Measurements from ENCODE around the gene CEP192.
"Not testable (repeated sequence)": the region's sequence is repeated elsewhere in the genome, so short reads cannot be mapped to it uniquely, and the experiment has no call there.

CEP192 gene

GRCh38 chr18:13076886-13077285 is 85.7 kb downstream of the CEP192 start:
- Histone ChIP-seq H3K9me3 (ENCODE audit: control insufficient read depth, insufficient read depth, low read depth, low read length) (no peaks in the 10 kb centered on the region), H3K4me1 (ENCODE audit: control insufficient read depth, insufficient read depth, low read length) (no peaks in the 10 kb centered on the region), H3K4me3 (ENCODE audit: low read depth, low read length) (no peak overlapping the region), H3K36me3 (ENCODE audit: control insufficient read depth in 2 of 2, insufficient read depth in 1 of 2, low read length in 2 of 2) (peaks cover 15 to 45% of the 10 kb centered on the region in 2 experiments), H3K27ac (ENCODE audit: extremely low read depth, low read depth, low read length) (no peak overlapping the region)
- CTCF ChIA-PET, result interaction anchor here (1.1 kb wide), 1 partner anchor 12 kb away, joined by 3 read pairs; no protein-coding TSS in a partner anchor
- no peak for TF ChIP-seq ZBTB21 (tag by site-specific recombination; IDR thresholded peaks at IDR 0.05)
- no peak for TF ChIP-seq HOXD13 (CRISPR knock-in tag; IDR thresholded peaks at IDR 0.05; ENCODE audit: borderline replicate concordance)
- no peak for TF ChIP-seq ZFP69B (tag by site-specific recombination; IDR thresholded peaks at IDR 0.05)
- TF ChIP-seq ZNF16 (tag by site-specific recombination; IDR thresholded peaks at IDR 0.05; ENCODE audit: low read depth), result no peak
- no peak for TF ChIP-seq ZNF501 (tag by site-specific recombination; IDR thresholded peaks at IDR 0.05)
- POLR2A ChIA-PET, result no interaction called here

DNA sequence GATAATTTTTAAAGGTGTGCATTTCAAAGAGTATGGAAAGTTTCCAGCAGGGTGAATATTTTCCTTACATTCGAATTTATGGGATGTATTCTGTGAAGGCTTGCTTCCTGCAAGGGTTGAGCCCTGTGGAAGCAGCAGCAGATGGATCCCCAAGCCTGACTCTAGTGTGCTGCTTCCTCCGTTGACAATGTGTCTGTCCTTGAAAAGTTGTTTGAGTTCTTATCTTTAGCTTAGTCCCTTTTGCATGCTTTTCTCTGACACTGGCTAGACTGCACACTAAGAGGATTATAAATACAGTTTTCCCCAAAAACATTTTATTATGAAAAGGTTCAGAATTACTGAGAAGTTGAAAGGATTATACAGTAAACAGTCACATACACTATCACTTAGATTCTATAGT is 86.3 kb downstream of the CEP192 start:
- Histone ChIP-seq H3K27ac (ENCODE audit: extremely low read depth, low read depth, low read length) (no peak overlapping the region), H3K4me1 (ENCODE audit: control insufficient read depth, insufficient read depth, low read length) (no peaks in the 10 kb centered on the region), H3K9me3 (ENCODE audit: control insufficient read depth, insufficient read depth, low read depth, low read length) (no peaks in the 10 kb centered on the region), H3K4me3 (ENCODE audit: low read depth, low read length) (no peak overlapping the region), H3K36me3 (ENCODE audit: control insufficient read depth in 2 of 2, insufficient read depth in 1 of 2, low read length in 2 of 2) (peaks cover 9 to 39% of the 10 kb centered on the region in 2 experiments)
- CTCF ChIA-PET, result no interaction called here
- POLR2A ChIA-PET, result no interaction called here
- no peak for TF ChIP-seq WT1 (tag by site-specific recombination; IDR thresholded peaks at IDR 0.05)
- no peak for TF ChIP-seq ZNF791 (tag by site-specific recombination; IDR thresholded peaks at IDR 0.05)
- TF ChIP-seq ZNF311 (tag by site-specific recombination; IDR thresholded peaks at IDR 0.05; ENCODE audit: borderline replicate concordance), result no peak
- no peak for TF ChIP-seq ZBTB20 (tag by site-specific recombination; IDR thresholded peaks at IDR 0.05)
- TF ChIP-seq, protein P1, sequence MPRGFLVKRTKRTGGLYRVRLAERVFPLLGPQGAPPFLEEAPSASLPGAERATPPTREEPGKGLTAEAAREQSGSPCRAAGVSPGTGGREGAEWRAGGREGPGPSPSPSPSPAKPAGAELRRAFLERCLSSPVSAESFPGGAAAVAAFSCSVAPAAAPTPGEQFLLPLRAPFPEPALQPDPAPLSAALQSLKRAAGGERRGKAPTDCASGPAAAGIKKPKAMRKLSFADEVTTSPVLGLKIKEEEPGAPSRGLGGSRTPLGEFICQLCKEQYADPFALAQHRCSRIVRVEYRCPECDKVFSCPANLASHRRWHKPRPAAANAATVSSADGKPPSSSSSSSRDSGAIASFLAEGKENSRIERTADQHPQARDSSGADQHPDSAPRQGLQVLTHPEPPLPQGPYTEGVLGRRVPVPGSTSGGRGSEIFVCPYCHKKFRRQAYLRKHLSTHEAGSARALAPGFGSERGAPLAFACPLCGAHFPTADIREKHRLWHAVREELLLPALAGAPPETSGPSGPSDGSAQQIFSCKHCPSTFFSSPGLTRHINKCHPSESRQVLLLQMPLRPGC (tag by site-specific recombination; IDR thresholded peaks at IDR 0.05), result no peak
- TF ChIP-seq HOXA7 (CRISPR knock-in tag; IDR thresholded peaks at IDR 0.05; ENCODE audit: borderline replicate concordance), result no peak
- TF ChIP-seq ZNF701 (tag by site-specific recombination; IDR thresholded peaks at IDR 0.05), result no peak
- TF ChIP-seq ZNF146 (tag by site-specific recombination; IDR thresholded peaks at IDR 0.05), result no peak
- no peak for TF ChIP-seq EGR2 (tag by site-specific recombination; IDR thresholded peaks at IDR 0.05; ENCODE audit: low read depth)
- TF ChIP-seq ZNF433 (tag by site-specific recombination; IDR thresholded peaks at IDR 0.05; ENCODE audit: low read depth), result no peak
- TF ChIP-seq ZBTB1 (tag by site-specific recombination; IDR thresholded peaks at IDR 0.05), result no peak
- no peak for TF ChIP-seq KLF16 (tag by site-specific recombination; IDR thresholded peaks at IDR 0.05)

DNA sequence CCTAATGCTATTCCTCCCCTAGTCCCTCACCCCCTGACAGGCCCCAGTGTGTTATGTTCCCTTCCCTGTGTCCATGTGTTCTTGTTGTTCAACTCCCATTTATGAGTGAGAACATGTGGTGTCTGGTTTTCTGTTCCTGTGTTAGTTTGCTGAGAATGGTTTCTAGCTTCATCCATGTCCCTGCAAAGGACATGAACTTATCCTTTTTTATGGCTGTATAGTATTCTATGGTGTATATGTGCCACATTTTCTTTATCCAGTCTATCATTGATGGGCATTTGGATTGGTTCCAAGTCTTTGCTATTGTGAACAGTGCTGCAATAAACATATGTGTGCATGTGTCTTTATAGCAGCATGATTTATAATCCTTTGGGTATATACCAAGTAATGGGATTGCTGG is 86.9 kb downstream of the CEP192 start:
- H3K4me1 ChIP-seq (ENCODE audit: control insufficient read depth, insufficient read depth, low read length); H3K4me3 ChIP-seq (ENCODE audit: low read depth, low read length); POLR2A ChIA-PET; CTCF ChIA-PET; H3K27ac ChIP-seq (ENCODE audit: extremely low read depth, low read depth, low read length); H3K9me3 ChIP-seq (ENCODE audit: control insufficient read depth, insufficient read depth, low read depth, low read length): not testable (repeated sequence)
- peaks cover 4 to 33% of the 10 kb centered on the region in 2 experiments for H3K36me3 ChIP-seq (ENCODE audit: control insufficient read depth in 2 of 2, insufficient read depth in 1 of 2, low read length in 2 of 2)
- TF ChIP-seq, protein P2, sequence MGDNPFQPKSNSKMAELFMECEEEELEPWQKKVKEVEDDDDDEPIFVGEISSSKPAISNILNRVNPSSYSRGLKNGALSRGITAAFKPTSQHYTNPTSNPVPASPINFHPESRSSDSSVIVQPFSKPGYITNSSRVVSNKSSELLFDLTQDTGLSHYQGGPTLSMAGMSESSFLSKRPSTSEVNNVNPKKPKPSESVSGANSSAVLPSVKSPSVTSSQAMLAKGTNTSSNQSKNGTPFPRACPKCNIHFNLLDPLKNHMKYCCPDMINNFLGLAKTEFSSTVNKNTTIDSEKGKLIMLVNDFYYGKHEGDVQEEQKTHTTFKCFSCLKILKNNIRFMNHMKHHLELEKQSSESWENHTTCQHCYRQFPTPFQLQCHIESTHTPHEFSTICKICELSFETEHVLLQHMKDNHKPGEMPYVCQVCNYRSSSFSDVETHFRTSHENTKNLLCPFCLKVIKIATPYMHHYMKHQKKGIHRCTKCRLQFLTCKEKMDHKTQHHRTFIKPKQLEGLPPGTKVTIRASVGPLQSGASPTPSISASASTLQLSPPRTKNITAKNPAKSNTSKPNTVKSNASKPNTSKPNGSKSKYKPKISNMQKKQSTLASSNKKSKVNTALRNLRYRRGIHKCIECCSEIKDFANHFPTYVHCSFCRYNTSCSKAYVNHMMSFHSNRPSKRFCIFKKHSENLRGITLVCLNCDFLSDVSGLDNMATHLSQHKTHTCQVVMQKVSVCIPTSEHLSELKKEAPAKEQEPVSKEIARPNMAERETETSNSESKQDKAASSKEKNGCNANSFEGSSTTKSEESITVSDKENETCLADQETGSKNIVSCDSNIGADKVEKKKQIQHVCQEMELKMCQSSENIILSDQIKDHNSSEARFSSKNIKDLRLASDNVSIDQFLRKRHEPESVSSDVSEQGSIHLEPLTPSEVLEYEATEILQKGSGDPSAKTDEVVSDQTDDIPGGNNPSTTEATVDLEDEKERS (tag by site-specific recombination; IDR thresholded peaks at IDR 0.05), result peak; percentile 85
- TF ChIP-seq, protein P3, sequence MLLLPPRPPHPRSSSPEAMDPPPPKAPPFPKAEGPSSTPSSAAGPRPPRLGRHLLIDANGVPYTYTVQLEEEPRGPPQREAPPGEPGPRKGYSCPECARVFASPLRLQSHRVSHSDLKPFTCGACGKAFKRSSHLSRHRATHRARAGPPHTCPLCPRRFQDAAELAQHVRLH (tag by site-specific recombination; IDR thresholded peaks at IDR 0.05), result 0 out of 2 replicates have a peak, but pooled peaks have one; percentile 36
- peak; percentile 71 for TF ChIP-seq ZNF146 (tag by site-specific recombination; IDR thresholded peaks at IDR 0.05)
